ENCODE results near the gene SLC12A9.

Gene SLC12A9

GRCh38 chr7:100891568-100892247, 39.2 kb downstream of the SLC12A9 start:
- DNase-seq (no peak), ATAC-seq (no peak)
- peaks cover 42% of the 10 kb centered on the region for H3K4me1 Mint-ChIP-seq
- H3K9me3 Mint-ChIP-seq = no peaks in the 10 kb centered on the region
- H3K27ac Mint-ChIP-seq = peak overlapping the region; percentile 51
- H3K36me3 Mint-ChIP-seq (ENCODE audit: low read depth) = peaks cover 21% of the 10 kb centered on the region
- peak overlapping the region; percentile 63 for H3K4me3 Mint-ChIP-seq
- peaks cover 36% of the 10 kb centered on the region for H3K27me3 Mint-ChIP-seq

GRCh38 chr7:100892364-100893317, 40.1 kb downstream of the SLC12A9 start:
- H3K4me1 Mint-ChIP-seq = peaks cover 35% of the 10 kb centered on the region
- H3K36me3 Mint-ChIP-seq (ENCODE audit: low read depth) = peaks cover 11% of the 10 kb centered on the region
- H3K4me3 Mint-ChIP-seq = no peak overlapping the region
- no peak for DNase-seq
- peaks cover 42% of the 10 kb centered on the region for H3K27me3 Mint-ChIP-seq
- H3K9me3 Mint-ChIP-seq = no peaks in the 10 kb centered on the region
- no peak overlapping the region for H3K27ac Mint-ChIP-seq
- no peak for ATAC-seq

- Mint-ChIP-seq H3K9me3 (no peaks in the 10 kb centered on the region), H3K36me3 (ENCODE audit: low read depth) (peaks cover 4% of the 10 kb centered on the region), H3K27ac (no peak overlapping the region), H3K27me3 (peaks cover 49% of the 10 kb centered on the region), H3K4me1 (peaks cover 27% of the 10 kb centered on the region), H3K4me3 (no peak overlapping the region)
- no peak for ATAC-seq
- DNase-seq = no peak
These were observed 40.9 kb downstream of the SLC12A9 start for GRCh38 chr7:100893318-100893895.

GRCh38 chr7:100893910-100894721, 41.6 kb downstream of the SLC12A9 start:
- Mint-ChIP-seq H3K36me3 (ENCODE audit: low read depth) (no peaks in the 10 kb centered on the region), H3K27me3 (peaks cover 53% of the 10 kb centered on the region), H3K4me3 (no peak overlapping the region), H3K9me3 (no peaks in the 10 kb centered on the region), H3K4me1 (peaks cover 24% of the 10 kb centered on the region), H3K27ac (no peak overlapping the region)
- no peak for ATAC-seq
- no peak for DNase-seq

GRCh38 chr7:100894860-100895700, 42.6 kb downstream of the SLC12A9 start:
- peaks cover 23% of the 10 kb centered on the region for H3K4me1 Mint-ChIP-seq
- no peaks in the 10 kb centered on the region for H3K36me3 Mint-ChIP-seq (ENCODE audit: low read depth)
- H3K9me3 Mint-ChIP-seq = no peaks in the 10 kb centered on the region
- no peak for ATAC-seq
- no peak overlapping the region for H3K27ac Mint-ChIP-seq
- H3K27me3 Mint-ChIP-seq = peaks cover 55% of the 10 kb centered on the region
- peak; percentile 76 for DNase-seq
- peak overlapping the region; percentile 21 for H3K4me3 Mint-ChIP-seq

GRCh38 chr7:100895701-100895955, 43.1 kb downstream of the SLC12A9 start, which contains the start of gene ACHE:
Gene ACHE, minus strand, starts transcription at chr7:100895888. Its CDS starts 1,656 bp downstream, at chr7:100894232.
- no peaks in the 10 kb centered on the region for H3K36me3 Mint-ChIP-seq (ENCODE audit: low read depth)
- peaks cover 53% of the 10 kb centered on the region for H3K27me3 Mint-ChIP-seq
- DNase-seq (no peak), ATAC-seq (no peak)
- no peaks in the 10 kb centered on the region for H3K9me3 Mint-ChIP-seq
- peaks cover 18% of the 10 kb centered on the region for H3K4me1 Mint-ChIP-seq
- no peak within 1 kb of the TSS for H3K27ac Mint-ChIP-seq
- H3K4me3 Mint-ChIP-seq = peak within 1 kb of the TSS; percentile 74

GRCh38 chr7:100895956-100896731, 43.6 kb downstream of the SLC12A9 start:
- Mint-ChIP-seq H3K4me3 (peak overlapping the region; percentile 74), H3K27me3 (peaks cover 52% of the 10 kb centered on the region), H3K9me3 (no peaks in the 10 kb centered on the region), H3K36me3 (ENCODE audit: low read depth) (no peaks in the 10 kb centered on the region), H3K27ac (no peak overlapping the region), H3K4me1 (peaks cover 16% of the 10 kb centered on the region)
- DNase-seq (peak; percentile 37), ATAC-seq (no peak)

- Mint-ChIP-seq H3K36me3 (ENCODE audit: low read depth) (no peaks in the 10 kb centered on the region), H3K27ac (no peak overlapping the region), H3K4me3 (peak overlapping the region; percentile 24), H3K9me3 (no peaks in the 10 kb centered on the region), H3K27me3 (peaks cover 45% of the 10 kb centered on the region), H3K4me1 (peaks cover 11% of the 10 kb centered on the region)
- DNase-seq = peak; percentile 57
- ATAC-seq = no peak
These were observed 44.5 kb downstream of the SLC12A9 start for GRCh38 chr7:100896732-100897608.

- peaks cover 11% of the 10 kb centered on the region for H3K4me1 Mint-ChIP-seq
- ATAC-seq (no peak), DNase-seq (no peak)
- H3K9me3 Mint-ChIP-seq = no peaks in the 10 kb centered on the region
- no peaks in the 10 kb centered on the region for H3K36me3 Mint-ChIP-seq (ENCODE audit: low read depth)
- no peak overlapping the region for H3K27ac Mint-ChIP-seq
- no peak overlapping the region for H3K4me3 Mint-ChIP-seq
- peaks cover 36% of the 10 kb centered on the region for H3K27me3 Mint-ChIP-seq
These were observed 45.4 kb downstream of the SLC12A9 start for GRCh38 chr7:100897772-100898454.

GRCh38 chr7:100899432-100899831, 46.9 kb downstream of the SLC12A9 start:
- Mint-ChIP-seq H3K27ac (no peak overlapping the region), H3K27me3 (peaks cover 31% of the 10 kb centered on the region), H3K4me3 (no peak overlapping the region), H3K4me1 (peaks cover 9% of the 10 kb centered on the region), H3K9me3 (no peaks in the 10 kb centered on the region), H3K36me3 (ENCODE audit: low read depth) (no peaks in the 10 kb centered on the region)
- DNase-seq (no peak), ATAC-seq (no peak)

- no peaks in the 10 kb centered on the region for H3K36me3 Mint-ChIP-seq (ENCODE audit: low read depth)
- H3K27me3 Mint-ChIP-seq = peaks cover 28% of the 10 kb centered on the region
- H3K4me1 Mint-ChIP-seq = peaks cover 7% of the 10 kb centered on the region
- ATAC-seq = no peak
- H3K27ac Mint-ChIP-seq = no peak overlapping the region
- H3K9me3 Mint-ChIP-seq = no peaks in the 10 kb centered on the region
- DNase-seq = no peak
- H3K4me3 Mint-ChIP-seq = no peak overlapping the region
These were observed 48.5 kb downstream of the SLC12A9 start for GRCh38 chr7:100900978-100901377.

- no peak overlapping the region for H3K4me3 Mint-ChIP-seq
- H3K4me1 Mint-ChIP-seq = peaks cover 2% of the 10 kb centered on the region
- no peaks in the 10 kb centered on the region for H3K9me3 Mint-ChIP-seq
- no peak for ATAC-seq
- H3K27ac Mint-ChIP-seq = no peak overlapping the region
- H3K27me3 Mint-ChIP-seq = peaks cover 22% of the 10 kb centered on the region
- DNase-seq = no peak
- H3K36me3 Mint-ChIP-seq (ENCODE audit: low read depth) = no peaks in the 10 kb centered on the region
These were observed 49.4 kb downstream of the SLC12A9 start for GRCh38 chr7:100901921-100902332.

Measured in activated naive CD8-positive, alpha-beta T cell treated with anti-CD3 and anti-CD28 coated beads, Interleukin-2, amount 50 U/mL, for 24 hours (primary cell).